IMR-90 (cell line): Measurements from ENCODE around the gene ANO10. TPM values are rescaled to one million over a fixed set of nuclear protein-coding genes. Genes with fewer than 3 reads are reported as not detected.

ENCODE experiments used
- ATAC-seq: fragments of 200-7000 bp; cut with Tn5 transposase; 2 replicates; pipeline ENCODE4 v1.9.1; 2020; ENCODE audit warnings: low read depth, mild to moderate bottlenecking, moderate library complexity
- BruUV-seq: library from RNA; stranded (reverse); fragments of 400-500 nt; replicated peaks from 2 replicates; lab custom pipeline; 2021; lab: Mats Ljungman, UMichigan
- CTCF ChIA-PET: fragments of 300-600 bp; formaldehyde crosslinking; extraction: SDS; loops from one replicate; lab custom pipeline; 2021; ENCODE audit warnings: antibody characterized with exemption; lab: Yijun Ruan, JAX
- POLR2A ChIA-PET: fragments of 300-600 bp; sonication (Branson Sonifier 250); formaldehyde crosslinking; loops from one replicate; lab custom pipeline; 2022; ENCODE audit warnings: antibody characterized with exemption; ENCODE audit not compliant: unreplicated experiment; lab: Charles Lee
- DNase-seq: peaks from one replicate; pipeline ENCODE4 v3.0.0; 2013
- H2AFZ ChIP-seq: replicated peaks from 2 replicates; pipeline ENCODE3; 2013; ENCODE audit warnings: low read length, mild to moderate bottlenecking; ENCODE audit not compliant: poor library complexity
- H2AK5ac ChIP-seq: 2 replicates; pipeline ENCODE4 v1.6.1; 2013; ENCODE audit warnings: low read depth, low read length, inconsistent platforms
- H2AK9ac ChIP-seq: replicated peaks from 2 replicates; pipeline ENCODE3; 2013; ENCODE audit warnings: mild to moderate bottlenecking, low read depth, low read length, moderate library complexity; ENCODE audit not compliant: poor library complexity
- H2BK120ac ChIP-seq: 2 replicates; pipeline ENCODE4 v1.6.1; 2013; ENCODE audit warnings: low read depth, low read length, inconsistent platforms
- H2BK15ac ChIP-seq: 3 replicates; pipeline ENCODE4 v1.6.1; 2013; ENCODE audit warnings: low read depth, low read length, inconsistent platforms
- H2BK20ac ChIP-seq: 2 replicates; pipeline ENCODE4 v1.6.1; 2013; ENCODE audit warnings: low read depth, mild to moderate bottlenecking, inconsistent platforms, low read length, moderate library complexity
- H2BK5ac ChIP-seq: 2 replicates; pipeline ENCODE4 v1.6.1; 2013; ENCODE audit warnings: mild to moderate bottlenecking, low read depth, low read length, inconsistent platforms; ENCODE audit not compliant: poor library complexity, severe bottlenecking
- H3K14ac ChIP-seq: replicated peaks from 2 replicates; pipeline ENCODE4 v1.6.1; 2013; ENCODE audit warnings: low read depth, low read length, inconsistent platforms
- H3K18ac ChIP-seq: 2 replicates; pipeline ENCODE4 v1.6.1; 2013; ENCODE audit warnings: low read depth, low read length, control low read depth
- H3K23ac ChIP-seq: 2 replicates; pipeline ENCODE4 v1.6.1; 2013; ENCODE audit warnings: low read depth, low read length, inconsistent platforms
- H3K27ac ChIP-seq: 2 replicates; pipeline ENCODE4 v1.5.1; 2013; ENCODE audit warnings: mild to moderate bottlenecking, control low read depth, low read length; ENCODE audit not compliant: insufficient read depth
- H3K27me3 ChIP-seq: 2 replicates; pipeline ENCODE4 v1.6.1; 2013; ENCODE audit warnings: low read length; ENCODE audit not compliant: control insufficient read depth, insufficient read depth
- H3K36me3 ChIP-seq: 2 replicates; pipeline ENCODE4 v1.6.1; 2013; ENCODE audit warnings: low read length, mixed read lengths; ENCODE audit not compliant: control insufficient read depth, insufficient read depth
- H3K4ac ChIP-seq: 2 replicates; pipeline ENCODE4 v1.6.1; 2013; ENCODE audit warnings: low read depth, low read length, inconsistent platforms
- H3K4me1 ChIP-seq: 2 replicates; pipeline ENCODE4 v1.6.1; 2013; ENCODE audit warnings: low read length, mixed read lengths; ENCODE audit not compliant: control insufficient read depth, insufficient read depth
- H3K4me2 ChIP-seq: 2 replicates; pipeline ENCODE4 v1.6.1; 2013; ENCODE audit warnings: low read depth, mild to moderate bottlenecking, control low read depth, low read length, moderate library complexity
- H3K4me3 ChIP-seq: 2 replicates; pipeline ENCODE4 v1.5.1; 2013; ENCODE audit warnings: low read depth, mild to moderate bottlenecking, control low read depth, low read length, moderate library complexity; ENCODE audit not compliant: insufficient read depth
- H3K56ac ChIP-seq: 2 replicates; pipeline ENCODE4 v1.6.1; 2013; ENCODE audit warnings: low read length, inconsistent platforms; ENCODE audit not compliant: insufficient read depth; ENCODE audit errors: extremely low read depth
- H3K79me1 ChIP-seq, 2 experiments: 2 replicates each; pipeline ENCODE4 v1.6.1; 2013; ENCODE audit warnings: low read length in 2 of 2, inconsistent platforms in 1 of 2, low read depth in 1 of 2
- H3K9ac ChIP-seq: 2 replicates; pipeline ENCODE4 v1.6.1; 2013; ENCODE audit warnings: low read depth, low read length, control low read depth
- H3K9me1 ChIP-seq: 2 replicates; pipeline ENCODE4 v1.6.1; 2013; ENCODE audit warnings: low read length, inconsistent platforms; ENCODE audit not compliant: insufficient read depth
- H3K9me3 ChIP-seq: 2 replicates; pipeline ENCODE4 v1.6.1; 2013; ENCODE audit warnings: low read length; ENCODE audit not compliant: control insufficient read depth, insufficient read depth
- H4K20me1 ChIP-seq: 2 replicates; pipeline ENCODE4 v1.6.1; 2013; ENCODE audit warnings: low read length, inconsistent platforms; ENCODE audit not compliant: insufficient read depth
- H4K5ac ChIP-seq: 2 replicates; pipeline ENCODE4 v1.6.1; 2013; ENCODE audit warnings: mild to moderate bottlenecking, low read depth, low read length, control low read depth
- H4K8ac ChIP-seq, 2 experiments: 2 replicates each; pipeline ENCODE4 v1.6.1; 2013; ENCODE audit warnings: low read depth in 2 of 2, low read length in 2 of 2, control low read depth in 1 of 2, inconsistent platforms in 1 of 2
- H4K91ac ChIP-seq: 2 replicates; pipeline ENCODE4 v1.6.1; 2013; ENCODE audit warnings: low read depth, low read length, inconsistent platforms; ENCODE audit not compliant: insufficient read depth
- CEBPB ChIP-seq: IDR thresholded peaks from 2 replicates; pipeline ENCODE4 v1.6.1; 2012; ENCODE audit warnings: low read depth, low read length, improper control_type of control experiment
- CHD1 ChIP-seq: IDR thresholded peaks from 2 replicates; pipeline ENCODE4 v1.6.1; 2012; ENCODE audit warnings: low read depth, low read length, improper control_type of control experiment
- FOS ChIP-seq: fragments of 150-350 bp; IDR thresholded peaks from 2 replicates; pipeline ENCODE4 v1.6.1; 2016; ENCODE audit warnings: low read depth, low read length
- MAFK ChIP-seq: IDR thresholded peaks from 2 replicates; pipeline ENCODE4 v1.6.1; 2012; ENCODE audit warnings: low read depth, low read length, improper control_type of control experiment
- MAZ ChIP-seq: IDR thresholded peaks from 2 replicates; pipeline ENCODE4 v1.6.1; 2012; ENCODE audit warnings: low read depth, mild to moderate bottlenecking, low read length, improper control_type of control experiment, moderate library complexity, borderline replicate concordance
- NFE2L2 ChIP-seq: fragments of 150-350 bp; IDR thresholded peaks from 2 replicates; pipeline ENCODE4 v1.6.1; 2016; ENCODE audit warnings: low read depth, mild to moderate bottlenecking, low read length
- POLR2A ChIP-seq: IDR thresholded peaks from 2 replicates; pipeline ENCODE4 v1.6.1; 2012; ENCODE audit warnings: mild to moderate bottlenecking, low read depth, low read length
- RAD21 ChIP-seq: IDR thresholded peaks from 2 replicates; pipeline ENCODE4 v1.6.1; 2012; ENCODE audit warnings: low read length, improper control_type of control experiment
- RCOR1 ChIP-seq: IDR thresholded peaks from 2 replicates; pipeline ENCODE4 v1.6.1; 2012; ENCODE audit warnings: mild to moderate bottlenecking, low read length, improper control_type of control experiment; ENCODE audit not compliant: insufficient replicate concordance
- RFX5 ChIP-seq: IDR thresholded peaks from 2 replicates; pipeline ENCODE4 v1.8.0; 2012; ENCODE audit warnings: low read depth, mild to moderate bottlenecking, low read length, moderate library complexity
- SMC3 ChIP-seq: fragments of 150-350 bp; IDR thresholded peaks from 2 replicates; pipeline ENCODE4 v1.6.1; 2016; ENCODE audit warnings: low read depth, mild to moderate bottlenecking, antibody characterized with exemption, low read length, moderate library complexity
- WGBS, 2 experiments: methylation state at CpG; one replicate each; pipeline versions ENCODE4 v1.1.5 to v1.1.7; 2013; ENCODE audit warnings: missing lambda C conversion rate in 2 of 2; ENCODE audit not compliant: insufficient read length in 1 of 2; ENCODE audit errors: extremely low coverage in 2 of 2; 5-methylcytosine and 5-hydroxymethylcytosine counted together
- dilution Hi-C: fragments of 300-500 bp; cut with HindIII; formaldehyde crosslinking; loops from one replicate; pipeline ENCODE4 v1.14.3; 2018; ENCODE audit warnings: low sequenced_read_pairs; ENCODE audit not compliant: unreplicated experiment
- in situ Hi-C: fragments of 300-500 bp; cut with MboI; formaldehyde crosslinking; loops from 3 replicates; pipeline ENCODE4 v1.14.3; 2019; ENCODE audit warnings: low sequenced_read_pairs, inconsistent platforms, mixed read lengths
- intact Hi-C: fragments of 100-400 bp; cut with micrococcal nuclease; formaldehyde crosslinking; loops from 2 replicates; pipeline ENCODE4 v1.10.0; 2022
- polyA plus RNA-seq, 3 experiments: library from polyadenylated mRNA; depleted of rRNA; stranded (reverse); fragments of >200 nt; gene quantifications; 2 replicates each; pipeline ENCODE4 v1.2.3, GENCODE V29; 2012; ENCODE audit warnings: low replicate concordance in 1 of 3
- total RNA-seq: library from RNA; depleted of rRNA; stranded (reverse); fragments of >200 nt; gene quantifications from 2 replicates; pipeline ENCODE4 v1.2.3, GENCODE V29; 2012
- TF ChIP-seq, protein P1 (sequence below): fragments of 150-350 bp; IDR thresholded peaks from 2 replicates; pipeline ENCODE4 v1.6.1; 2017; ENCODE audit warnings: mild to moderate bottlenecking, antibody characterized with exemption, low read length, low read depth
- TF ChIP-seq, protein P2 (sequence below): conservative IDR thresholded peaks from 2 replicates; pipeline ENCODE4 v1.5.1; 2012; ENCODE audit warnings: mild to moderate bottlenecking, low read depth, low read length, improper control_type of control experiment
- TF ChIP-seq, protein P3 (sequence below): fragments of 150-350 bp; IDR thresholded peaks from 2 replicates; pipeline ENCODE4 v1.6.1; 2016; ENCODE audit warnings: low read depth, mild to moderate bottlenecking, low read length, moderate library complexity, borderline replicate concordance

Gene ANO10
- total and polyA plus RNA-seq, 2 of the 4 experiments (the other 2 are of a cell fraction), result 28.5 to 41.6 TPM

DNA sequence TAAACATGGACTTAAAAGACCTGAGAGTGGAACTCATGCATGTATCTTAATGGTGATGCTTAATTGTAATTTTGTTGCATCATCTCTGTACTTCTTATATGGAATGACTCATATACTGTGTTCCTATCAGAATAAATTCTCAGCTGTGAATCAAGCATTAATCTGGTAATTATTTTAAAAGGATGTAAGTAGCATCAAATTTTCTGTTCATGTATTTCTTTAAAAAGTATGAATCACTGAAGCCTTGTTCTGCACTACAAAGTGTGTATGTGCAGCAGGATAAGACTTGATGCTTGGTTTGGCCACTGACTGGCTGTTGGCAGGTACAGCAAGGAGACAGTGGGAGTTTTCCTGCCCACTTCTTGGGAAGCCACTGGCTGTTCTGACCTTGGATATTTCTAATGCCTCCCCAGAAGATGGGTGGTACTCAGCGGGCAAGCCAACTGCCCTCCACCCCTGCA is 123.9 kb downstream of the ANO10 start:
- peaks cover 3 to 25% of the 10 kb centered on the region in 2 experiments; a peak in 2 of 4 replicates for H3K79me1 ChIP-seq
- no peaks in the 10 kb centered on the region for H4K20me1 ChIP-seq
- BruUV-seq, result no TSS peak
- H2AFZ ChIP-seq, result peak overlapping the region; percentile 5
- no peak overlapping the region for H3K56ac ChIP-seq
- peak; percentile 77 for ATAC-seq
- peak overlapping the region; percentile 49 for H3K4ac ChIP-seq
- H3K9me1 ChIP-seq, result peaks cover 10% of the 10 kb centered on the region
- H4K91ac ChIP-seq, result no peak overlapping the region
- intact Hi-C loops, result no loop called here
- H4K8ac ChIP-seq, result peak overlapping the region in 1 of 2 experiments; percentile 12; a peak in 2 of 4 replicates
- peak overlapping the region; percentile 33; the same call in 1 of the 2 replicates for H3K23ac ChIP-seq
- peak overlapping the region; percentile 5; the same call in 1 of the 2 replicates for H3K18ac ChIP-seq
- TF ChIP-seq SMC3, result no peak
- TF ChIP-seq POLR2A, result no peak
- no peak for TF ChIP-seq MAFK
- TF ChIP-seq CHD1, result no peak
- TF ChIP-seq, protein P1, sequence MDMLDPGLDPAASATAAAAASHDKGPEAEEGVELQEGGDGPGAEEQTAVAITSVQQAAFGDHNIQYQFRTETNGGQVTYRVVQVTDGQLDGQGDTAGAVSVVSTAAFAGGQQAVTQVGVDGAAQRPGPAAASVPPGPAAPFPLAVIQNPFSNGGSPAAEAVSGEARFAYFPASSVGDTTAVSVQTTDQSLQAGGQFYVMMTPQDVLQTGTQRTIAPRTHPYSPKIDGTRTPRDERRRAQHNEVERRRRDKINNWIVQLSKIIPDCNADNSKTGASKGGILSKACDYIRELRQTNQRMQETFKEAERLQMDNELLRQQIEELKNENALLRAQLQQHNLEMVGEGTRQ, result no peak
- no peak for TF ChIP-seq RAD21
- TF ChIP-seq NFE2L2, result no peak
- no peak for TF ChIP-seq RFX5
- TF ChIP-seq, protein P2, sequence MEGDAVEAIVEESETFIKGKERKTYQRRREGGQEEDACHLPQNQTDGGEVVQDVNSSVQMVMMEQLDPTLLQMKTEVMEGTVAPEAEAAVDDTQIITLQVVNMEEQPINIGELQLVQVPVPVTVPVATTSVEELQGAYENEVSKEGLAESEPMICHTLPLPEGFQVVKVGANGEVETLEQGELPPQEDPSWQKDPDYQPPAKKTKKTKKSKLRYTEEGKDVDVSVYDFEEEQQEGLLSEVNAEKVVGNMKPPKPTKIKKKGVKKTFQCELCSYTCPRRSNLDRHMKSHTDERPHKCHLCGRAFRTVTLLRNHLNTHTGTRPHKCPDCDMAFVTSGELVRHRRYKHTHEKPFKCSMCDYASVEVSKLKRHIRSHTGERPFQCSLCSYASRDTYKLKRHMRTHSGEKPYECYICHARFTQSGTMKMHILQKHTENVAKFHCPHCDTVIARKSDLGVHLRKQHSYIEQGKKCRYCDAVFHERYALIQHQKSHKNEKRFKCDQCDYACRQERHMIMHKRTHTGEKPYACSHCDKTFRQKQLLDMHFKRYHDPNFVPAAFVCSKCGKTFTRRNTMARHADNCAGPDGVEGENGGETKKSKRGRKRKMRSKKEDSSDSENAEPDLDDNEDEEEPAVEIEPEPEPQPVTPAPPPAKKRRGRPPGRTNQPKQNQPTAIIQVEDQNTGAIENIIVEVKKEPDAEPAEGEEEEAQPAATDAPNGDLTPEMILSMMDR, result no peak
- TF ChIP-seq CEBPB, result peak; percentile 94
- peak; percentile 56; the same call in 1 of the 2 replicates for TF ChIP-seq FOS
- TF ChIP-seq RCOR1, result no peak
- TF ChIP-seq, protein P3, sequence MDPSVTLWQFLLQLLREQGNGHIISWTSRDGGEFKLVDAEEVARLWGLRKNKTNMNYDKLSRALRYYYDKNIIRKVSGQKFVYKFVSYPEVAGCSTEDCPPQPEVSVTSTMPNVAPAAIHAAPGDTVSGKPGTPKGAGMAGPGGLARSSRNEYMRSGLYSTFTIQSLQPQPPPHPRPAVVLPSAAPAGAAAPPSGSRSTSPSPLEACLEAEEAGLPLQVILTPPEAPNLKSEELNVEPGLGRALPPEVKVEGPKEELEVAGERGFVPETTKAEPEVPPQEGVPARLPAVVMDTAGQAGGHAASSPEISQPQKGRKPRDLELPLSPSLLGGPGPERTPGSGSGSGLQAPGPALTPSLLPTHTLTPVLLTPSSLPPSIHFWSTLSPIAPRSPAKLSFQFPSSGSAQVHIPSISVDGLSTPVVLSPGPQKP, result no peak
- no peak for TF ChIP-seq MAZ
- H2BK15ac ChIP-seq, result peak overlapping the region; percentile 41; the same call in 1 of the 3 replicates
- peaks cover 7% of the 10 kb centered on the region for H3K4me1 ChIP-seq
- H2BK120ac ChIP-seq, result peak overlapping the region; percentile 25; the same call in 1 of the 2 replicates
- peak overlapping the region; percentile 0 for H4K5ac ChIP-seq
- dilution Hi-C loops, result no loop called here
- H3K27ac ChIP-seq, result peak overlapping the region; percentile 55; the same call in 1 of the 2 replicates
- peak overlapping the region; percentile 46; the same call in 1 of the 2 replicates for H3K14ac ChIP-seq
- H2AK9ac ChIP-seq, result no peak overlapping the region
- ChIA-PET POLR2A (no interaction called here), CTCF (no interaction called here)
- peak overlapping the region; percentile 44; the same call in 1 of the 2 replicates for H2BK20ac ChIP-seq
- H3K9ac ChIP-seq, result no peak overlapping the region
- peak; percentile 69 for DNase-seq
- H2AK5ac ChIP-seq, result peak overlapping the region; percentile 44; the same call in 1 of the 2 replicates
- H2BK5ac ChIP-seq, result no peak overlapping the region
- H3K36me3 ChIP-seq, result no peaks in the 10 kb centered on the region
- no peaks in the 10 kb centered on the region for H3K27me3 ChIP-seq
- H3K4me2 ChIP-seq, result no peak overlapping the region
- no peak overlapping the region for H3K4me3 ChIP-seq
- no CpG with 5 or more reads among the region's 1 CpG for WGBS, 2 experiments
- H3K9me3 ChIP-seq, result no peaks in the 10 kb centered on the region
- in situ Hi-C loops, result no loop called here
